Karpas-422 (cell line): ENCODE data around the gene COL24A1. TPM values are rescaled to one million over a fixed set of nuclear protein-coding genes. Genes with fewer than 3 reads are reported as not detected.

Source experiments
- DNase-seq: peaks from one replicate; pipeline ENCODE4 v3.0.0-alpha.2; 2015
- H2AFZ ChIP-seq: fragments of 200-600 bp; sonication (generic); 2 replicates; pipeline ENCODE4 v1.6.1; 2014; ENCODE audit warnings: antibody characterized with exemption, low read length, mixed read lengths
- H3K27ac ChIP-seq: fragments of 200-600 bp; sonication (generic); 2 replicates; pipeline ENCODE4 v1.5.1; 2014; ENCODE audit warnings: mild to moderate bottlenecking, low read length, moderate library complexity
- H3K27me3 ChIP-seq: fragments of 200-600 bp; sonication (generic); 2 replicates; pipeline ENCODE4 v1.6.1; 2014; ENCODE audit warnings: low read length, mixed read lengths
- H3K36me3 ChIP-seq: fragments of 200-600 bp; sonication (generic); 2 replicates; pipeline ENCODE4 v1.6.1; 2014; ENCODE audit warnings: low read length, mixed read lengths; ENCODE audit not compliant: insufficient read depth
- H3K4me1 ChIP-seq: fragments of 200-600 bp; sonication (generic); 2 replicates; pipeline ENCODE4 v1.6.1; 2014; ENCODE audit warnings: mild to moderate bottlenecking, low read length, mixed read lengths
- H3K4me2 ChIP-seq: fragments of 200-600 bp; sonication (generic); 2 replicates; pipeline ENCODE4 v1.6.1; 2014; ENCODE audit warnings: low read length, low read depth, mild to moderate bottlenecking; ENCODE audit not compliant: poor library complexity, severe bottlenecking
- H3K4me3 ChIP-seq: fragments of 200-600 bp; sonication (generic); 2 replicates; pipeline ENCODE4 v1.5.1; 2014; ENCODE audit warnings: mild to moderate bottlenecking, antibody characterized with exemption, low read length, mixed read lengths
- H3K79me2 ChIP-seq: fragments of 200-600 bp; sonication (generic); 2 replicates; pipeline ENCODE4 v1.6.1; 2014; ENCODE audit warnings: mild to moderate bottlenecking, low read length, mixed read lengths
- H3K9ac ChIP-seq: fragments of 200-600 bp; sonication (generic); 2 replicates; pipeline ENCODE4 v1.6.0; 2014; ENCODE audit warnings: low read length
- H3K9me2 ChIP-seq: fragments of 200-600 bp; sonication (generic), shearing (Covaris generic); replicated peaks from 2 replicates; pipeline ENCODE4 v1.6.0; 2014; ENCODE audit warnings: mild to moderate bottlenecking, low read length, moderate library complexity; ENCODE audit not compliant: insufficient read depth
- H3K9me3 ChIP-seq: fragments of 300-700, 200-600 bp; sonication (generic); 2 replicates; pipeline ENCODE4 v1.6.1; 2014; ENCODE audit warnings: low read length, mixed read lengths
- H4K20me1 ChIP-seq: fragments of 200-600 bp; sonication (generic); 2 replicates; pipeline ENCODE4 v1.6.1; 2014; ENCODE audit warnings: mild to moderate bottlenecking, antibody characterized with exemption, low read length, low read depth; ENCODE audit not compliant: insufficient read depth
- total RNA-seq: library from RNA; depleted of rRNA; stranded (reverse); fragments of >200 nt; shearing (Covaris generic); gene quantifications from 2 replicates; pipeline ENCODE4 v1.2.3, GENCODE V29; 2014; ENCODE audit warnings: low replicate concordance

COL24A1 gene
- total RNA-seq, 1 experiment from 2014 or later, result not detected

GRCh38 chr1:86159800-86160199 lies 3.2 kb upstream of the COL24A1 start:
- no peak overlapping the region for H2AFZ ChIP-seq
- H3K4me2 ChIP-seq, result no peak overlapping the region
- no peaks in the 10 kb centered on the region for H3K9me2 ChIP-seq
- no peak overlapping the region for H3K9ac ChIP-seq
- no peaks in the 10 kb centered on the region for H3K9me3 ChIP-seq
- H3K36me3 ChIP-seq, result no peaks in the 10 kb centered on the region
- no peak overlapping the region for H3K4me3 ChIP-seq
- DNase-seq, result no peak
- H3K4me1 ChIP-seq, result no peaks in the 10 kb centered on the region
- H3K27ac ChIP-seq, result no peak overlapping the region
- no peaks in the 10 kb centered on the region for H4K20me1 ChIP-seq
- H3K27me3 ChIP-seq, result no peaks in the 10 kb centered on the region
- H3K79me2 ChIP-seq, result no peaks in the 10 kb centered on the region

- no peak overlapping the region for H2AFZ ChIP-seq
- no peaks in the 10 kb centered on the region for H3K27me3 ChIP-seq
- H3K79me2 ChIP-seq, result no peaks in the 10 kb centered on the region
- no peak overlapping the region for H3K4me3 ChIP-seq
- H4K20me1 ChIP-seq, result no peaks in the 10 kb centered on the region
- no peaks in the 10 kb centered on the region for H3K9me2 ChIP-seq
- no peak overlapping the region for H3K4me2 ChIP-seq
- no peak overlapping the region for H3K27ac ChIP-seq
- no peak overlapping the region for H3K9ac ChIP-seq
- DNase-seq, result peak; percentile 15
- H3K4me1 ChIP-seq, result no peaks in the 10 kb centered on the region
- no peaks in the 10 kb centered on the region for H3K36me3 ChIP-seq
- H3K9me3 ChIP-seq, result no peaks in the 10 kb centered on the region
These were observed 586 bp downstream of the COL24A1 start for GRCh38 chr1:86155807-86156565.

- Histone ChIP-seq H2AFZ (no peak overlapping the region), H3K4me3 (no peak overlapping the region), H3K4me1 (no peaks in the 10 kb centered on the region), H3K9me3 (no peaks in the 10 kb centered on the region), H3K27ac (no peak overlapping the region), H3K4me2 (no peak overlapping the region), H3K36me3 (no peaks in the 10 kb centered on the region), H3K9ac (no peak overlapping the region), H3K79me2 (no peaks in the 10 kb centered on the region), H3K9me2 (no peaks in the 10 kb centered on the region), H4K20me1 (no peaks in the 10 kb centered on the region), H3K27me3 (no peaks in the 10 kb centered on the region)
- peak; percentile 12 for DNase-seq
These were observed 1.3 kb downstream of the COL24A1 start for GRCh38 chr1:86155051-86155806.

- Histone ChIP-seq H4K20me1 (no peaks in the 10 kb centered on the region), H3K4me1 (no peaks in the 10 kb centered on the region), H3K9me3 (no peaks in the 10 kb centered on the region), H3K4me2 (no peak overlapping the region), H3K27me3 (no peaks in the 10 kb centered on the region), H3K36me3 (no peaks in the 10 kb centered on the region), H3K4me3 (no peak overlapping the region), H2AFZ (no peak overlapping the region), H3K9me2 (no peaks in the 10 kb centered on the region), H3K27ac (no peak overlapping the region), H3K79me2 (no peaks in the 10 kb centered on the region), H3K9ac (no peak overlapping the region)
- no peak for DNase-seq
These were observed 2.0 kb downstream of the COL24A1 start for GRCh38 chr1:86154571-86155050.

DNA sequence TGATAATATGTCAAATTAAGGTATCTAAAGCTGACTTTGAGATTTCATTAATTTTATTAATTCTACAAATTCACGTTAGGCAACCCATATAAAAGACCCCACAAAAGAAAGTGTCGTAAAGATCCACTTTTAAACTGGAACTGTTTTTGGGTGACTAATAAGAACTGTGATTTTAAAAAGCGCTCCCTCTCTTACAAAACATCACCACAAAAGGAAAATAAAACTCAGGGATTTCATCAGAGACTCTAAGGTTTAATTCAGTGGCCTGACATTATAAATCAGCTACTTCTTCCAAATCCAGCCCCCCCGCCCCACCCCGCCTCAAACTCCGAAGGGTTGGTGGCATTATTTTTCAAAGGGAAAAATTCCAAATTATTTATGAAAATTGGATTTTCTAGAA lies 2.7 kb downstream of the COL24A1 start:
- no peaks in the 10 kb centered on the region for H3K27me3 ChIP-seq
- no peak overlapping the region for H3K9ac ChIP-seq
- no peak overlapping the region for H2AFZ ChIP-seq
- DNase-seq, result no peak
- no peak overlapping the region for H3K4me2 ChIP-seq
- no peaks in the 10 kb centered on the region for H3K9me3 ChIP-seq
- H3K4me3 ChIP-seq, result no peak overlapping the region
- H4K20me1 ChIP-seq, result no peaks in the 10 kb centered on the region
- H3K9me2 ChIP-seq, result no peaks in the 10 kb centered on the region
- no peaks in the 10 kb centered on the region for H3K79me2 ChIP-seq
- no peaks in the 10 kb centered on the region for H3K36me3 ChIP-seq
- H3K4me1 ChIP-seq, result no peaks in the 10 kb centered on the region
- no peak overlapping the region for H3K27ac ChIP-seq

DNA sequence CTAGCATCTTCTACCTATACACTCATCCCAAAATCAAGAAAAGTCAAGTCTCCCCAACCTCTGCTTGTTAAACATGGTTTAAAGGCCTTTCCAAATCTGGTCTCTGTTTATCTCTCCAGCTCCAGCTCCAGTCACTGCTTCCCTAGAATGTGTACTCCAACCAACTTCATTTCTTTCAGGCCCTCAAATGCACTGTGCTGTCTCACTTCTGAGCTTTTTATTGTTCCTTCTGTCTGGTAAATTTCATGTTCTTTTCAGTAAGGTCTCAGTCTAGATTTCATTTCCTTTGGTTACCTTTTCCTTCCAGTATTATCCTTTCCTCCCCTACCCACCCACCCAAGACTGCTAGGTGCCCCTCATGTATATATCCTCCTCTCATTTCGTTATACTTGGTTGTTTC lies 3.7 kb downstream of the COL24A1 start:
- Histone ChIP-seq H4K20me1 (no peaks in the 10 kb centered on the region), H3K36me3 (no peaks in the 10 kb centered on the region), H3K27ac (no peak overlapping the region), H2AFZ (no peak overlapping the region), H3K9me2 (no peaks in the 10 kb centered on the region), H3K4me1 (no peaks in the 10 kb centered on the region), H3K4me3 (no peak overlapping the region), H3K4me2 (no peak overlapping the region), H3K27me3 (no peaks in the 10 kb centered on the region), H3K9ac (no peak overlapping the region), H3K9me3 (no peaks in the 10 kb centered on the region), H3K79me2 (no peaks in the 10 kb centered on the region)
- no peak for DNase-seq

GRCh38 chr1:86151427-86151826 lies 5.1 kb downstream of the COL24A1 start:
- no peak overlapping the region for H3K27ac ChIP-seq
- no peak overlapping the region for H2AFZ ChIP-seq
- no peaks in the 10 kb centered on the region for H4K20me1 ChIP-seq
- no peaks in the 10 kb centered on the region for H3K79me2 ChIP-seq
- no peaks in the 10 kb centered on the region for H3K4me1 ChIP-seq
- no peak overlapping the region for H3K4me2 ChIP-seq
- no peaks in the 10 kb centered on the region for H3K36me3 ChIP-seq
- peak; percentile 15 for DNase-seq
- no peak overlapping the region for H3K4me3 ChIP-seq
- H3K9me2 ChIP-seq, result no peaks in the 10 kb centered on the region
- no peaks in the 10 kb centered on the region for H3K9me3 ChIP-seq
- no peaks in the 10 kb centered on the region for H3K27me3 ChIP-seq
- no peak overlapping the region for H3K9ac ChIP-seq

GRCh38 chr1:86150553-86151055 lies 6.0 kb downstream of the COL24A1 start:
- no peak overlapping the region for H3K9ac ChIP-seq
- no peak overlapping the region for H3K4me3 ChIP-seq
- H3K27ac ChIP-seq, result no peak overlapping the region
- DNase-seq, result no peak
- H3K79me2 ChIP-seq, result no peaks in the 10 kb centered on the region
- H3K4me2 ChIP-seq, result no peak overlapping the region
- no peaks in the 10 kb centered on the region for H3K36me3 ChIP-seq
- no peaks in the 10 kb centered on the region for H3K27me3 ChIP-seq
- H2AFZ ChIP-seq, result no peak overlapping the region
- H3K9me2 ChIP-seq, result no peaks in the 10 kb centered on the region
- no peaks in the 10 kb centered on the region for H3K9me3 ChIP-seq
- no peaks in the 10 kb centered on the region for H4K20me1 ChIP-seq
- H3K4me1 ChIP-seq, result no peaks in the 10 kb centered on the region
